ENCODE results near the gene SYS1.
A peak's percentile ranks its signal among the peaks of the same experiment; 100 is the strongest.

Gene SYS1

GRCh38 chr20:45355209-45356084 lies 7.5 kb upstream of the SYS1 start:
- no peak for DNase-seq

GRCh38 chr20:45358282-45359068 lies 4.5 kb upstream of the SYS1 start:
- peak in 42 of 56 donors; percentile 12 to 82 (median 52) for DNase-seq

- DNase-seq = no peak
These were observed 3.9 kb upstream of the SYS1 start for GRCh38 chr20:45359069-45359405.

GRCh38 chr20:45359406-45360148 lies 3.4 kb upstream of the SYS1 start:
- no peak for DNase-seq

GRCh38 chr20:45361793-45362192 lies 1.2 kb upstream of the SYS1 start:
- no peak for DNase-seq

GRCh38 chr20:45363611-45364492 lies 896 bp downstream of the SYS1 start:
- DNase-seq = no peak

- no peak for DNase-seq
These were observed 2.6 kb downstream of the SYS1 start for GRCh38 chr20:45365444-45365970.

GRCh38 chr20:45366192-45366591 lies 3.2 kb downstream of the SYS1 start:
- DNase-seq = no peak

- no peak for DNase-seq
These were observed 3.7 kb downstream of the SYS1 start for GRCh38 chr20:45366631-45367030.

GRCh38 chr20:45367126-45367525 lies 4.2 kb downstream of the SYS1 start:
- DNase-seq = no peak

- peak in 2 of 56 donors; percentile 13 to 25 for DNase-seq
These were observed 5.4 kb downstream of the SYS1 start for GRCh38 chr20:45368221-45368980.

GRCh38 chr20:45370571-45371160 lies 7.7 kb downstream of the SYS1 start:
- no peak for DNase-seq

- DNase-seq = no peak
These were observed 9.3 kb downstream of the SYS1 start for GRCh38 chr20:45372241-45372640.

GRCh38 chr20:45372646-45373352 lies 9.8 kb downstream of the SYS1 start:
- DNase-seq = peak in 45 of 56 donors; percentile 10 to 76 (median 44)

- DNase-seq = peak in 55 of 56 donors; percentile 25 to 89 (median 75)
These were observed 10.6 kb downstream of the SYS1 start for GRCh38 chr20:45373353-45374100.

- no peak for DNase-seq
These were observed 11.1 kb downstream of the SYS1 start for GRCh38 chr20:45374101-45374467.

- no peak for DNase-seq
These were observed 12.0 kb downstream of the SYS1 start for GRCh38 chr20:45374966-45375365.

- no peak for DNase-seq
These were observed 14.3 kb downstream of the SYS1 start for GRCh38 chr20:45377269-45377668.

All from amygdala (tissue), 56 donors.